Naive B cell (primary cell): ENCODE results near the gene HSPA4. TPM values are rescaled to one million over a fixed set of nuclear protein-coding genes. Genes with fewer than 3 reads are reported as not detected.
"Not testable (repeated sequence)": the region's sequence is repeated elsewhere in the genome, so short reads cannot be mapped to it uniquely, and the experiment has no call there.

Source experiments
- ATAC-seq, 2 donors: fragments of 150-1000 bp; cut with Tn5 transposase; 2 replicates each; pipeline ENCODE4 v1.10.0; 2021; ENCODE audit warnings: low read depth in 2 of 2, mild to moderate bottlenecking in 2 of 2, moderate library complexity in 2 of 2
- DNase-seq: peaks from one replicate; pipeline ENCODE4 v3.0.0; 2022
- H3K27ac Mint-ChIP-seq, 6 donors: one replicate each; pipeline ENCODE4 v1.8.0; 2020 to 2022; ENCODE audit warnings: mild to moderate bottlenecking in 6 of 6, mixed read lengths in 6 of 6, moderate library complexity in 5 of 6, inconsistent platforms in 2 of 6
- H3K27me3 Mint-ChIP-seq, 3 donors: one replicate each; pipeline ENCODE4 v1.8.0; 2021 to 2022; ENCODE audit warnings: mixed read lengths in 3 of 3, mild to moderate bottlenecking in 1 of 3
- H3K36me3 Mint-ChIP-seq, 2 donors: one replicate each; pipeline ENCODE4 v1.8.0; 2020 to 2022; ENCODE audit warnings: mixed read lengths in 2 of 2, inconsistent platforms in 1 of 2, mild to moderate bottlenecking in 1 of 2
- H3K4me1 Mint-ChIP-seq, 3 donors: one replicate each; pipeline ENCODE4 v1.8.0; 2020 to 2022; ENCODE audit warnings: mixed read lengths in 3 of 3, inconsistent platforms in 1 of 3, mild to moderate bottlenecking in 1 of 3, moderate library complexity in 1 of 3
- H3K4me3 Mint-ChIP-seq, 8 donors: one replicate each; pipeline ENCODE4 v1.8.0; 2020 to 2022; ENCODE audit warnings: mild to moderate bottlenecking in 8 of 8, mixed read lengths in 8 of 8, moderate library complexity in 8 of 8, inconsistent platforms in 2 of 8
- H3K9me3 Mint-ChIP-seq, 7 donors: one replicate each; pipeline ENCODE4 v1.8.0; 2020 to 2022; ENCODE audit warnings: mixed read lengths in 7 of 7, mild to moderate bottlenecking in 5 of 7, inconsistent platforms in 2 of 7, moderate library complexity in 1 of 7
- polyA plus RNA-seq, 6 donors: library from polyadenylated mRNA; unstranded; fragments of 300-500 nt; fragmentation: Illumina TruSeq; gene quantifications; one replicate each; pipeline ENCODE4 v1.2.3, GENCODE V29; 2021; ENCODE audit warnings: low read depth in 6 of 6

Gene HSPA4
- polyA plus RNA-seq = 100 to 1,000 TPM in 2 of 6 donors, 10 to 100 TPM in 4; 92.4 to 113 (median 96.2) TPM

DNA sequence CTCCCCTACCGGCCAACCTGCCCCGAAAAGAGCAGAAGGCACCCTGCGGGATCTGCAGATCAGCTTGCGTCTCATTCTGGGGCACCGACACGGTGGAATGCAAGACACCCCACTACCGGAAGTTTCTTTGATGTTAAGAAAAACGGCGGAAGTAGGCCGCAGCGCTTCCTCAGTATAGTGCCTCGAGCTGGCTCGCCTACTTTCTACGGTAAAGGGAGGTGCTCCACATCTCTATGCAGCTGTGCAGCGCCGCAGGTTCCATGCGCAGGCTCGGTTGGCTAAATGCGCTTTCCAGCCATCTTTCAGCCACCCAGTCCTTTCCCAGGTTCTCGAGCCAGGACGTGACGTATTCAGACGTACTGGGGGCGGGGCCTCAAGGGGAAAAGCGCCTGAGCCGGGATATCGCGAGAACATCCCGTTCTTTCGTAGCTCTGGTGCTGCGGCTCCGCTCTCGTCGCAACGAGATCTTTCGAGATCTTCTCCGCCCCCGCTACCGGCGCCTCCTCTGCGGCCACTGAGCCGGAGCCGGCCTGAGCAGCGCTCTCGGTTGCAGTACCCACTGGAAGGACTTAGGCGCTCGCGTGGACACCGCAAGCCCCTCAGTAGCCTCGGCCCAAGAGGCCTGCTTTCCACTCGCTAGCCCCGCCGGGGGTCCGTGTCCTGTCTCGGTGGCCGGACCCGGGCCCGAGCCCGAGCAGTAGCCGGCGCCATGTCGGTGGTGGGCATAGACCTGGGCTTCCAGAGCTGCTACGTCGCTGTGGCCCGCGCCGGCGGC lies at the start of gene HSPA4:
HSPA4 (plus strand) TSS at position 472 of the 775 bp plus-strand sequence; CDS start at position 710, 238 bp downstream.
- Mint-ChIP-seq H3K9me3 (no peaks in the 10 kb centered on the region), H3K36me3 (no peaks in the 10 kb centered on the region), H3K27me3 (no peaks in the 10 kb centered on the region), H3K4me3 (peak within 1 kb of the TSS; percentile 93 to 99 (median 98)), H3K4me1 (peaks cover 58 to 74% (median 60%) of the 10 kb centered on the region in 3 donors), H3K27ac (peak within 1 kb of the TSS; percentile 99 to 100 (median 99))
- DNase-seq (peak; percentile 98), ATAC-seq (peak; percentile 78 to 82)

DNA sequence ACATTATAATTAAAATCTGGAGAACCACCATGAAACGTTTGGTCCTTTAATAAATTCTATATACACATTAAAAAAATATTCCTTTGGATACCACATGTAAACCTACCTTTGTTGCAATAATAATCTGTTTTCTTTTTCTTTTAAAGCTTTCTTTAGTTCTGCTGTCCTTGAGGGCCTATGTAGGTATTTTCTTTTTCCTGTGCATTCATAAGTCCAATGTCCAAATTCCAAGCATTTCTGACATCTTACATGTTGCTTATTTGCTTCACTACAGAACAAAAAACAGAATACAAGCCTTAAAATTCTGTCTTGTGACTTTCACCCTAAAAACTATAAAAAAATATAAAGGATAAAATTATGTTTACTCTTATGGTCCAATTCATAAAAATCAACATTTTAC lies 45.2 kb upstream of the HSPA4 start:
- DNase-seq = no peak
- peaks cover 4 to 19% (median 12%) of the 10 kb centered on the region in 3 donors for H3K4me1 Mint-ChIP-seq
- no peak overlapping the region for H3K27ac Mint-ChIP-seq
- ATAC-seq = no peak
- H3K36me3 Mint-ChIP-seq = peaks cover 7 to 14% of the 10 kb centered on the region in 2 donors
- H3K27me3 Mint-ChIP-seq = no peaks in the 10 kb centered on the region
- H3K9me3 Mint-ChIP-seq = no peaks in the 10 kb centered on the region
- no peak overlapping the region for H3K4me3 Mint-ChIP-seq

DNA sequence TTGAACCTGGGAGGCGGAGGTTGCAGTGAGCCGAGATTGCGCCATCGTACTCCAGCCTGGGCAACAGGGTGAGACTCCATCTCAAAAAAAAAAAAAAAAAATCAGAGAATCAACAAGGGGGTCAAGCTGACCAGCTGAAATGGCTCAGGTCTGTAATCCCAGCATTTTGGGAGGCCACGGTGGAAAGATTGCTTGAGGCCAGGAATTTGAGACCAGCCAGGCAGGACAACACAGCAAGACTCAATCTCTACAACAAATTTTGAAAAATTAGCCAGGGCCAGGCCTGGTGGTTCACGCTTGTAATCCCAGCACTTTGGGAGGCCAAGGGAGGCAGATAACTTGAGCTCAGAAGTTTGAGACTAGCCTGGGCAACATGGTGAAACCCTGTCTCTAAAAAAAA lies 43.4 kb upstream of the HSPA4 start:
- not testable (repeated sequence) for H3K36me3 Mint-ChIP-seq, ATAC-seq, DNase-seq, H3K9me3 Mint-ChIP-seq, H3K4me3 Mint-ChIP-seq, H3K27me3 Mint-ChIP-seq, H3K27ac Mint-ChIP-seq
- peaks cover 4 to 21% (median 12%) of the 10 kb centered on the region in 3 donors for H3K4me1 Mint-ChIP-seq

DNA sequence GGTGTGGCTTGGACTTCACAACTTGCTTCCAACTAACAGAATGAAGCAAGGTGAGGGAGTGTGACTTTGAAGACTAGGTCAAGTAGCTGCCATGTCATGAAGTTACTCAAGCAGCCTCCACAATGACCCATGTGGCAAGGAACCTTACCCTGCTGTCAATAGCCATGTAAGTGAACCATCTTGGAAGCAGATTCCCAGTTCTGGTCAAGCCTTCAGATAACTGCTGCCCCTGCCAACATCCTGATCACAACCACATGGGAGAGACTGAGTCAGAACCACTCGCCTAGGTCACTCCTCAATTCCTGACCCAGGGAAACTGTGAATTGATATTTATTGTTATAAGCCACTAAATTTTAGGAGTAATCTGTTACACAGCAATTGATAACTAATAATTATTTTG lies 36.3 kb upstream of the HSPA4 start:
- ATAC-seq (no peak), DNase-seq (no peak)
- H3K4me1 Mint-ChIP-seq = peaks cover 5 to 14% (median 6%) of the 10 kb centered on the region in 3 donors
- no peak overlapping the region for H3K27ac Mint-ChIP-seq
- no peak overlapping the region for H3K4me3 Mint-ChIP-seq
- H3K9me3 Mint-ChIP-seq = no peaks in the 10 kb centered on the region
- peaks cover 0 to 5% of the 10 kb centered on the region in 2 donors for H3K36me3 Mint-ChIP-seq
- H3K27me3 Mint-ChIP-seq = no peaks in the 10 kb centered on the region

- no peak overlapping the region for H3K27ac Mint-ChIP-seq
- DNase-seq (no peak), ATAC-seq (no peak)
- H3K9me3 Mint-ChIP-seq = no peaks in the 10 kb centered on the region
- peaks cover 0 to 5% of the 10 kb centered on the region in 2 donors for H3K36me3 Mint-ChIP-seq
- H3K4me1 Mint-ChIP-seq = peaks cover 8 to 15% (median 11%) of the 10 kb centered on the region in 3 donors
- H3K4me3 Mint-ChIP-seq = no peak overlapping the region
- no peaks in the 10 kb centered on the region for H3K27me3 Mint-ChIP-seq
Observed at GRCh38 chr5:133017964-133018363, 33.8 kb upstream of the HSPA4 start.

- not testable (repeated sequence) for ATAC-seq, H3K4me3 Mint-ChIP-seq, H3K27me3 Mint-ChIP-seq, H3K9me3 Mint-ChIP-seq, DNase-seq, H3K36me3 Mint-ChIP-seq
- H3K27ac Mint-ChIP-seq = peak overlapping the region in 1 of 6 donors; percentile 36
- H3K4me1 Mint-ChIP-seq = peaks cover 17 to 21% (median 20%) of the 10 kb centered on the region in 3 donors
Observed at GRCh38 chr5:133019471-133019870, 32.3 kb upstream of the HSPA4 start.

- H3K27me3 Mint-ChIP-seq = no peaks in the 10 kb centered on the region
- ATAC-seq = peak; percentile 97 to 99
Observed at GRCh38 chr5:133025804-133026663, 25.8 kb upstream of the HSPA4 start, which contains the start of gene ZCCHC10. Gene ZCCHC10 (minus strand): TSS chr5:133026549. CDS start chr5:133026537, 12 bp downstream.

GRCh38 chr5:133026664-133027153 lies 25.1 kb upstream of the HSPA4 start:
- peak overlapping the region; percentile 91 to 98 (median 98) for H3K27ac Mint-ChIP-seq
- DNase-seq = no peak
- peak overlapping the region; percentile 93 to 98 (median 97) for H3K4me3 Mint-ChIP-seq
- ATAC-seq = no peak
- H3K4me1 Mint-ChIP-seq = peaks cover 36 to 54% (median 47%) of the 10 kb centered on the region in 3 donors
- no peaks in the 10 kb centered on the region for H3K27me3 Mint-ChIP-seq
- peaks cover 0 to 4% of the 10 kb centered on the region in 2 donors for H3K36me3 Mint-ChIP-seq
- no peaks in the 10 kb centered on the region for H3K9me3 Mint-ChIP-seq

More at GRCh38 chr5:133025804-133026663, 25.8 kb upstream of the HSPA4 start, which contains the start of gene ZCCHC10:
- no peaks in the 10 kb centered on the region for H3K9me3 Mint-ChIP-seq
- peaks cover 0 to 4% of the 10 kb centered on the region in 2 donors for H3K36me3 Mint-ChIP-seq
- peak; percentile 91 for DNase-seq
- H3K4me3 Mint-ChIP-seq = peak within 1 kb of the TSS; percentile 93 to 98 (median 97)
- H3K27ac Mint-ChIP-seq = peak within 1 kb of the TSS; percentile 96 to 98 (median 98)
- H3K4me1 Mint-ChIP-seq = peaks cover 36 to 50% (median 47%) of the 10 kb centered on the region in 3 donors

- Mint-ChIP-seq H3K4me3 (peak overlapping the region in 3 of 8 donors; percentile 6 to 44 (median 12)), H3K27me3 (no peaks in the 10 kb centered on the region), H3K9me3 (peaks cover 0 to 1% (median 0%) of the 10 kb centered on the region in 7 donors), H3K27ac (peak overlapping the region; percentile 39 to 87 (median 70)), H3K36me3 (peaks cover 0 to under 1% of the 10 kb centered on the region in 2 donors), H3K4me1 (peaks cover 36 to 71% (median 45%) of the 10 kb centered on the region in 3 donors)
- ATAC-seq (no peak), DNase-seq (no peak)
Observed at GRCh38 chr5:133029416-133029815, 22.4 kb upstream of the HSPA4 start.

DNA sequence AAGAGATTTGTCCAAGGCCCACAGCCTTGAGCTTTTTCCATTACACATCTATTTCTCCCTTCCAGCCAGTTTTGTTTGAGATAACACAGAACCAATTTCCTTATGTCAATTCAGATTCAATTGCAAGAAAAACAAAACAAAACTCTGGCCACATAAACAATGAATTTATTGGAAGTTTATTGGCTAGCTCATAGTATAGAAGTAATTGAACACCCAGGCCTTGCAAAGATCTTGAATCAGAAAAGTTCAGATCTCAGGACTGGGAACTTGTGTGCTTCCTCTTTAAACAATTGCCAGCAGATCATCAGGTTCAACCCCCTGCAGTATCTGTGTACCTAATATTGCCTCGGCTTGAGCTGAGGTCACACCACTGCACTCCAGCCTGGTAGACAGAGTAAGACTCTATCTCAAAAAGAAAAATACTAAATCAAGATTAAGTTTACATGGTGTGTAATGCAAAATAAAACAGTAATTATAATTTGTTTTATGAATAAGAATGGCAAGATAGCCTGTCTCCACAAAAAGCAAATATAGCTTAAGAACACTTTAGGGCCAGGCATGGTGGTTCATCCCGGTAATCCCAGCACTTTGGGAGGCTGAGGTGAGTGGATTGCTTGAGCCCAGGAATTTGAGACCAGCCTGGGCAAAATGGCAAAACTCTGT lies 21.3 kb upstream of the HSPA4 start:
- peaks cover 38 to 74% (median 46%) of the 10 kb centered on the region in 3 donors for H3K4me1 Mint-ChIP-seq
- H3K27me3 Mint-ChIP-seq = no peaks in the 10 kb centered on the region
- no peak for DNase-seq
- ATAC-seq = no peak
- no peaks in the 10 kb centered on the region for H3K36me3 Mint-ChIP-seq
- peaks cover 0 to 3% (median 0%) of the 10 kb centered on the region in 7 donors for H3K9me3 Mint-ChIP-seq
- H3K4me3 Mint-ChIP-seq = peak overlapping the region in 7 of 8 donors; percentile 6 to 66 (median 47)
- H3K27ac Mint-ChIP-seq = peak overlapping the region; percentile 87 to 93 (median 88)

DNA sequence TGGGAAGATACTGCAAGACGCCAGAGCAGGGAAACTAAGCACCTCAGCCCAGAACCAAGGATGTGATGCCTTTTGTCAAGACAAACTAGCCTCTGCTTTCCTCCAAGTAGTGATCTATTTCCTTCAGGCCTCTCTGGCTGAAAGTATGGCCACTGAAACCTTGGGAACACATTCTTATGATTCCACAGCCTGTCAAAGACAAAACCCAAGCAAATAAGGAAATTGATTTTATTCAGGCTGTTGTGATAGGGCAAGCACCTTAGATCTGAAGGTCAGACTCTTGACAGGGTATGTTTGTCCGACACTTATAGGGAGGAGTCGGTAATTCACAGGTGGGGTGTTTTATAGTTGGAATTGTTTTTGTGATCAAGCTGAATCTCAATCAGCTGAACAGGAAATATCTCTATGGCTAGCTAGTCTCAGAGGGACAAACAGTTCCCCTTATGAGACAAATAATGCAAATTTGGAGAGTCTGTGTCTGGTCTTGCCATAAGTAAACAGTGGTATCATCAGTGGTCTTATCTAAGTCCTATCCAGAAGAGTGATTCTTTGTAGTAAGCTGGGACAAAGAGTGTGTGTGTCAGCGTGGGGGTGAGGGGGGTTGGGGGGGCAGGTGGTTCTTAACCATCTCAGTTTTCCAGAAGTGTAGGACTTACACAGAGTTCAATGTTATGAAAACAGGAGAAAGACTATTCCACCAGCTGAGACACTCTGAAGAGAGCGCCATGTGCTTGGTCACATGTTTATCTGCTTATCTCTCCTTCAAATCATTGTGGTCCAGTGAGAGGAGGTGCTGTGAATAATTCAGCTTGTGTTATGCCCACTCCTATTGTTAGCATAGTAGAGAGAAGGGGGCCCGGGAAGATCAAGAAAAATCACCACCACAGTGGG lies 18.7 kb upstream of the HSPA4 start:
- Mint-ChIP-seq H3K4me1 (peaks cover 37 to 75% (median 53%) of the 10 kb centered on the region in 3 donors), H3K9me3 (peaks cover 0 to 3% (median 0%) of the 10 kb centered on the region in 7 donors), H3K36me3 (no peaks in the 10 kb centered on the region), H3K4me3 (peak overlapping the region; percentile 5 to 83 (median 64)), H3K27ac (peak overlapping the region; percentile 90 to 99 (median 96)), H3K27me3 (no peaks in the 10 kb centered on the region)
- ATAC-seq (peak; percentile 94 to 95), DNase-seq (peak; percentile 79)

- peaks cover 37 to 72% (median 50%) of the 10 kb centered on the region in 3 donors for H3K4me1 Mint-ChIP-seq
- no peaks in the 10 kb centered on the region for H3K36me3 Mint-ChIP-seq
- peak overlapping the region in 7 of 8 donors; percentile 22 to 74 (median 59) for H3K4me3 Mint-ChIP-seq
- no peak for DNase-seq
- no peak for ATAC-seq
- H3K9me3 Mint-ChIP-seq = peaks cover 0 to 3% (median 0%) of the 10 kb centered on the region in 7 donors
- H3K27ac Mint-ChIP-seq = peak overlapping the region; percentile 18 to 99 (median 94)
- no peaks in the 10 kb centered on the region for H3K27me3 Mint-ChIP-seq
Observed at GRCh38 chr5:133034064-133034463, 17.7 kb upstream of the HSPA4 start.
